VCaP (cell line): ENCODE measurements around the gene MCL1.

ENCODE experiments used
- H3K27ac ChIP-seq: fragments of 450-650 bp; 2 replicates; pipeline ENCODE4 v1.5.1; 2017
- TF ChIP-seq, protein P1 (sequence below): fragments of 450-650 bp; conservative IDR thresholded peaks from 2 replicates; pipeline ENCODE4 v1.5.1; 2017; ENCODE audit warnings: mild to moderate bottlenecking, moderate library complexity

The MCL1 gene

DNA sequence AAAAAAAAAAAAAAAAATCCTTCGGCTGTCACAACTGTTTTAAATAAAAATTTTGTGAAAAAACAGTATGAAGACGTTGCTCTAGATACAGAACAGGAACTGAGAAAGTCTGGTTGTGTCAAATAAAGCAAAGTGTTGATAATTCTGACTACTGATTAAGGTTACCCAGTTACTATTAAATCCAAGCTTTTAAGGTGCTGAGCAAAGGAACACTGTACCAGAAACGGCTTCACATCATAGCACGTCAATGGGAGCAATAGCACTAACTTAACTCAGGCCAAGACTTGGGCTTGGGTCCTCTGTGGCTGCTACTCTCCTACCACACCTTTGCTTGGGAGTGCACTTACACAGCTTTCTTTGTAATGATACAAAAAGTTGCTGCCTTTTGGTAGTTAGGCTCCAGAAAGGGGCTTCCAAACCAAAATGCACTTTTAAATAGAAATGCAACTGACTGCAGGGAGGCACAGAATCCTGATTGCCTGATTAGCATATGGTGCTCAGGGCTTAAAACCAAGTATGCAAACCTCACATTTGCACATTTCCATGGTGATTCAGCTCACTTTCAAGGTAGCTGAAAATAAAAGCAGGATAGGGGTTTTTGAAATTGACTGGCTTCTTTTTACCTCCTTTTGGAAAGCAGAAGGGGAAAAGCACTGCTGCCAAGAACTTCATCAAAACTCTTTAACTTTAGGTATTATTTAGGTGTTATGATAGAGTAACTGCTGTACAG lies 6.3 kb downstream of the MCL1 start:
- TF ChIP-seq, protein P1, sequence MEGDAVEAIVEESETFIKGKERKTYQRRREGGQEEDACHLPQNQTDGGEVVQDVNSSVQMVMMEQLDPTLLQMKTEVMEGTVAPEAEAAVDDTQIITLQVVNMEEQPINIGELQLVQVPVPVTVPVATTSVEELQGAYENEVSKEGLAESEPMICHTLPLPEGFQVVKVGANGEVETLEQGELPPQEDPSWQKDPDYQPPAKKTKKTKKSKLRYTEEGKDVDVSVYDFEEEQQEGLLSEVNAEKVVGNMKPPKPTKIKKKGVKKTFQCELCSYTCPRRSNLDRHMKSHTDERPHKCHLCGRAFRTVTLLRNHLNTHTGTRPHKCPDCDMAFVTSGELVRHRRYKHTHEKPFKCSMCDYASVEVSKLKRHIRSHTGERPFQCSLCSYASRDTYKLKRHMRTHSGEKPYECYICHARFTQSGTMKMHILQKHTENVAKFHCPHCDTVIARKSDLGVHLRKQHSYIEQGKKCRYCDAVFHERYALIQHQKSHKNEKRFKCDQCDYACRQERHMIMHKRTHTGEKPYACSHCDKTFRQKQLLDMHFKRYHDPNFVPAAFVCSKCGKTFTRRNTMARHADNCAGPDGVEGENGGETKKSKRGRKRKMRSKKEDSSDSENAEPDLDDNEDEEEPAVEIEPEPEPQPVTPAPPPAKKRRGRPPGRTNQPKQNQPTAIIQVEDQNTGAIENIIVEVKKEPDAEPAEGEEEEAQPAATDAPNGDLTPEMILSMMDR = no peak
- H3K27ac ChIP-seq = peak overlapping the region; percentile 97

GRCh38 chr1:150568594-150568966 lies 10.8 kb downstream of the MCL1 start:
- TF ChIP-seq, protein P1 = no peak
- peak overlapping the region; percentile 97 for H3K27ac ChIP-seq

- TF ChIP-seq, protein P1 = no peak
- H3K27ac ChIP-seq = peak overlapping the region; percentile 97
Observed at GRCh38 chr1:150567717-150568593, 11.5 kb downstream of the MCL1 start.

- TF ChIP-seq, protein P1 = no peak
- H3K27ac ChIP-seq = peak overlapping the region; percentile 97
Observed at GRCh38 chr1:150567341-150567716, 12.1 kb downstream of the MCL1 start.

- peak overlapping the region; percentile 97 for H3K27ac ChIP-seq
- TF ChIP-seq, protein P1 = no peak
Observed at GRCh38 chr1:150566589-150567340, 12.6 kb downstream of the MCL1 start.

DNA sequence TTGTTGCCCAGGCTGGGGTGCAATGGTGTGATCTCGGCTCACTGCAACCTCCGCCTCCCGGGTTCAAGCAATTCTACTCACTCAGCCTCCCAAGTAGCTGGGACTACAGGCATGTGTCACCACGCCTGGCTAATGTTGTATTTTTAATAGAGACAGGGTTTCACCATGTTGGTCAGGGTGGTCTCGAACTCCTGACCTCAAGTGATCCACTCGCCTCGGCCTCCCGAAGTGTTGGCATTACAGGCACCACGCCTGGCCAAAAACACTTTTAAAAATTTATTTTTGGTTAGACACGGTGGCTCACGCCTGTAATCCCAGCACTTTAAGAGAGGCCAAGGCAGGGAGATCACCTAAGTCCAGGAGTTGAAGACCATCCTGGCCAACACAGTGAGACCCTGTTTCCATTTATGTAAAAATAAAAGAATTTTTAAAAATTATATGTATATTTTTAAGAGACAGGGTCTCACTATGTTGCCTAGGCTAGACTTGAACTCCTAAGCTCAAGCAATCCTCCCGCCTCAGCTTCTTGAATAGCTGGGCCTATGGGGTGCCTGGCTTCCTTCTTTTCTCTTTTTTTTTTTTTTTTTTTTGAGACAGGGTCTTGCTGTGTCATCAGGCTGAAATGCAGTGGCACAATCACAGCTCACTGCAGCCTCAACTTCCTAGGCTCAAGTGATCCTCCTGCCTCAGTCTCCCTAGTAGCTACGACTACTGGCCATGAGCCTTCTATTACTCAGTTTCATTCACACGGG lies 14.0 kb downstream of the MCL1 start:
- peak overlapping the region; percentile 97; the same call in 1 of the 2 replicates for H3K27ac ChIP-seq
